ENCODE results near the gene VRK1. TPM values are rescaled to one million over a fixed set of nuclear protein-coding genes. Genes with fewer than 3 reads are reported as not detected.

The VRK1 gene
- total RNA-seq, 1 donor from 2014 or later = 55.4 TPM

GRCh38 chr14:96911499-96912149 lies 114.4 kb downstream of the VRK1 start:
- intact Hi-C loops (cut with micrococcal nuclease) = no loop called here

DNA sequence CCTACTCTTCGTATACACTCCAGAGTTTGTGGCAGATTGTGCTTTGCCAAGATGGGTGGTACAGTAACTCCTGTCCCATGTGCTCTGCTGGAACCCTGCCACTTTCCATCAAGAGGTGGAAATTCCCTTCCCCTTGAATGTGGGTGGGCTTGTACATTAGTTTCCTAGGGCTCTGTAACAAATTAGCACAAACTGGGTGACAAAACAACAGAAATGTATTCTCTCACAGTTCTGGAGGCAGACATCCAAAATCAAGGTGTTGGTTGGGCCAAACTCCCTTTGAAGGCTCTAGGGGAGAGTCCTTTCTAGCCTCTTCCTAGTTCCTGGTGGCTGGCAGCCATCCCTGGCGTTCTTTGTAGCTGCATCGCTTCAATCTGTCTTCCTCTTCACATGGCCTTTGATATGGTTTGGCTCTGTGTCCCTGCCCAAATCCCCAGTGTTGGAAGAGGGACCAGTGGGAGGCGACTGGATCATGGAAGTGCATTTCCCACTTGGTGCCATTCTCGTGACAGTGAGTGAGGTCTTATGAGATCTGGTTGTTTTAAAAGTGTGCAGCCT lies 117.5 kb downstream of the VRK1 start:
- intact Hi-C loops (cut with micrococcal nuclease) = no loop called here

DNA sequence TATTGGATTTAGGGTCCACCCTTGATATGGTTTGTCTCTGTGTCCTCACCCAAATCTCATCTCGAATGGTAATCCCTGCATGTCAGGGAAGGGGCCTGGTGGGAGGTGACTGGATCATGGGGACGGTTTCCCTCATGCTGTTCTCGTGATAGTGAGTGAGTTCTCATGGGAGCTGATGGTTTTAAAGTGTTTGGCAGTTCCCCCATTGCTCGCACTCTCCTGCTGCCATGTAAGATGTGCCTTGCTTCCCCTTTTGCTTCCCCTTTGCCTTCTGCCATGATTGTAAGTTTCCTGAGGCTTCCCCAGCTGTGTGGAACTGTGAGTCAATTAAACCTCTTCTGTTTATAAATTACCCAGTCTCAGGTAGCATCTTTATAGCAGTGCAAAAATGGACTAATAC lies 118.3 kb downstream of the VRK1 start:
- intact Hi-C loops (cut with micrococcal nuclease) = no loop called here

DNA sequence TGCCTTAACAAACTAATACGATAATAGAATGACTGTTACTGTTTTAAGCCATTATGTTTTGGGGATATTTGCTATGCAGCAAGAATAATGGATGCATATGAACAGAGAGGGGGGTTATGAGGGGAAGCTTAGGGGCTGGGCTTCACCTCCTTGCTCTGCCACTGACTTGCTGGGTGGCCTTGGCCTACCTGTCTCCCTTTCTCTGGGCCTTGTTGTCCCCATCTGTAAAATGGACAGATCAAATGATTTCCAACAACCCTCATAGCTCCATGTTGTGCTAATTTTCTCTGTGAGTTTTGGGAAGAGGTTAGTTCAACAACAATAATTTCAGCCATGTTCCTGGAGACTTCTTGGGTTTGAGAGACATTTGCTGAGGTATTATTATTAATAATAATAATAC lies 119.6 kb downstream of the VRK1 start:
- intact Hi-C loops (cut with micrococcal nuclease) = no loop called here

DNA sequence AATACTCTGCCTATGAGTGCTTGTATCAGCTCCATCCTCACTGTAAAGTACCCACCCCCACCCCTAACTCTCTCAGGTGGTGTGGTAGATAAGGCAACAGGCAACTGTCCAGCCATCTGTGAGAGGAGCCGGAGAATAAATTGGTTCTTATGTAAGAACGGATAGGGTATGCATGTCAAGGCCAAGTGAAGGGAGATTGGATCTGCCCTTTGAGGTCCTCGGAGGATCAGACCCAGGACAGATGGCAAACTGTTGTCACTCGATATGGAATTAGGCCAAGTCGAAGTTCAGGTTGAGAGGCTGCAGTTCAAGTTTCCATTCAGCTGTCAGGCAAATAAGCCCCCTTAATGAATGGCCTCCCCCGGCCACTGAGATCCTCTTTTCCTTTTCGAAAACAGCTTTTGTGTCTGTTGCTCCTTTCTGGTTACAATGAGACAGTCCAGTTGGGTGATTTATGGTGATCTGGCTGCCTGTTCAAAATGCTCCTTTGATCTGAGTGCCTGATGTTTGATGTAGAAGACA lies 120.3 kb downstream of the VRK1 start:
- intact Hi-C loops (cut with micrococcal nuclease) = no loop called here

DNA sequence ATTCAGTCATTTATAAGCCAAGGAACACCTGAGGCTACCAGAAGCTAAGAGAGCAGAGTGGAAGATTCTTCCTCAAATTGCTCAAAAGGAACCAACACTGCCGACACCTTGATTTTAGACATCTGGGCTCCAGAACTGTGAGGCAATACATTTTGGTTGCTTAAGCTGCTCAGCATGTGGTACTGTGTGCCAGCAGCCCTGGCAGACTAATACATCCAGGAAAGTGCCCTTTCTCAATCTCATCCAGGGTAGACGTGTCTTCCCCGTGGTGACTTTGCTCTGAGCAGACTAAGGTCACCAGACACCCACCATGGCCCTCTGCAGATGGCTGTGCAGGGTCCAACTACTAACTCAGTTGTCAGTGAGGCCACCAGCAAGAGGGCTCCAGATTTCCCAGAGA lies 122.8 kb downstream of the VRK1 start:
- intact Hi-C loops (cut with micrococcal nuclease) = no loop called here

DNA sequence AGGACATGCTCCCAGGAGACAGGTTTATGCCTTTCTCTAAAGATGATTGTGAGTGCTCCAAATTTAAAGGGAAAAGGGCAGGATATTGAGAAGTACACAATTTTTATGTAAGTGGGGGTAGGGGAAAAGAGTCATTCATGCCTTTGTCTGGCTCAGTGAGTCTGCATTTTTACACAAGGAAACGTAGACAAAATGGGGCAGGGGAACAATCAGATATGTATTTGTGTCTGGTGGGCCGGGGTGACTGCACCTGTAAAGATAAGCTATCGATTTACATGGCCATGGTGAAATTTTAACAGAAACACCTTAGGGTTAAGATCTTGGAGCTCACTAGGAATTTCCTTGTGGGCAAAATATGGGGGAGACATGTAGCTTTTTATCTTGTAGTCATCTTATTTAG lies 123.6 kb downstream of the VRK1 start:
- intact Hi-C loops (cut with micrococcal nuclease) = no loop called here

GRCh38 chr14:96922986-96923385 lies 125.8 kb downstream of the VRK1 start:
- intact Hi-C loops (cut with micrococcal nuclease) = no loop called here

- intact Hi-C loops (cut with micrococcal nuclease) = no loop called here
These were observed 128.2 kb downstream of the VRK1 start for GRCh38 chr14:96925422-96925821.

DNA sequence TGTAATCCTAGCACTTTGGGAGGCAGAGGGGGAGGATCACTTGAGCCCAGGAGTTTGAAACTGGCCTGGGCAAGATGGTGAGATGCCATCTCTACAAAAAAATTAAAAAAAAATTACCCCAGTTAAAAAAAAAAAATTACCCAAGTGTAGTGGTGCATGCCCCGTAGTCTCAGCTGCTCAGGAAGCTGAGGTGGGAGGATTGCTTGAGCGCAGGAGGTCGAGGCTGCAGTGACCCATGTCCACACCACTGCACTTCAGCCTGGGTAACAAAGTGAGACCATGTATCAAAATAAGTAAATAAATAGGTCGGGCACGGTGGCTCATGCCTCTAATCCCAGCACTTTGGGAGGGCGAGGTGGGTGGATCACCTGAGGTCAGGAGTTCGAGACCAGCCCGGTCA lies 128.8 kb downstream of the VRK1 start:
- intact Hi-C loops (cut with micrococcal nuclease) = no loop called here

- intact Hi-C loops (cut with micrococcal nuclease) = no loop called here
These were observed 131.7 kb downstream of the VRK1 start for GRCh38 chr14:96928779-96929380.

DNA sequence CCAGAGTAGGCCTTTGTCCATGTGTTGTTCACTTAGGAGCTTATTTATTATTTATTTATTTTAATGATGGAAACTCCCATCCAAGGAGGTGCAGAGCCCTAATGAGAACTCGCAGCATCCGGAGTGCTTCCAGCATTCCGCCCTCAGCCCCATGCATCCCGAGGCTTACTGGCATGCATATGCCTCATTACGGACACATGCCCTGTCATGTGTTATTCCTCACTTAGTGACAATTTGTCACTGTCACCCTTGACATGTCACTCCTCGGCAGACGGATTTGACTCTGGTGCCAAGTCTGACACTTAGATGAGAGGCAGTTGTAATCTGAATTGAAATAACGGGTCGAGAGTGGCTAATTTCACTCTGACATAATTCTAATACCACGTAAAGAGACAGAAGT lies 132.8 kb downstream of the VRK1 start:
- intact Hi-C loops (cut with micrococcal nuclease) = no loop called here

DNA sequence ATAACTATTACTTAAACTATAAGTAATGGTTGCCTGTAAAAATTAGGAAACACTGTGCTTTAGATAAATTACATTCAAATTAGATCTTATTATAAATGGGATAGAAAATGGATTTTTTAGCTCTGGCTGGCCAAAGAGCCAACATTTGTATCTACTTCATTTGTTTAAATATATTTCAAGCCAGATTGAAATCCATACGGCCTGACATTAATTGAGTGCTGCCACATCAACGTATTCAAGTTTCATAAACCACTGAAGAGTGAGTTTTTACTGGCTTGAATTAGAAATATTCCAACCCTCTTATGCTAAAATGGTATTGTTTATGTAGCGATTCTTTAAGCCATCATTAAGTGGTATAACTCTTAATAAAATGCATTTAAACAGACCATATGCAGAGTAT lies 133.3 kb downstream of the VRK1 start:
- intact Hi-C loops (cut with micrococcal nuclease) = no loop called here

Measured in T-helper 1 cell treated with Interleukin-12 subunit alpha and Interleukin-12 subunit beta and Interleukin-4 antibody, amounts not matched to agents 30 ng/mL and 1 ng/mL, for 36 hours (primary cell).